Osteocyte (in vitro differentiated cells): ENCODE measurements around the gene GRM7. TPM values are rescaled to one million over a fixed set of nuclear protein-coding genes. Genes with fewer than 3 reads are reported as not detected.

Experiments
- DNase-seq: peaks from one replicate; pipeline ENCODE4 v3.0.0; 2021; ENCODE audit warnings: mixed read lengths; ENCODE audit not compliant: unreplicated experiment; ENCODE audit errors: extremely low spot score
- H3K27ac Mint-ChIP-seq: one replicate; pipeline ENCODE4 v1.8.0; 2021; ENCODE audit warnings: mild to moderate bottlenecking, mixed read lengths; ENCODE audit not compliant: unreplicated experiment
- H3K27me3 Mint-ChIP-seq: one replicate; pipeline ENCODE4 v1.8.0; 2021; ENCODE audit warnings: mixed read lengths; ENCODE audit not compliant: unreplicated experiment
- H3K36me3 Mint-ChIP-seq: one replicate; pipeline ENCODE4 v1.8.0; 2021; ENCODE audit warnings: mixed read lengths; ENCODE audit not compliant: unreplicated experiment
- H3K4me1 Mint-ChIP-seq: one replicate; pipeline ENCODE4 v1.8.0; 2021; ENCODE audit warnings: mixed read lengths; ENCODE audit not compliant: unreplicated experiment
- H3K4me3 Mint-ChIP-seq: one replicate; pipeline ENCODE4 v1.8.0; 2021; ENCODE audit warnings: mild to moderate bottlenecking, moderate library complexity, mixed read lengths; ENCODE audit not compliant: unreplicated experiment
- H3K9me3 Mint-ChIP-seq: one replicate; pipeline ENCODE4 v1.8.0; 2021; ENCODE audit warnings: mixed read lengths; ENCODE audit not compliant: unreplicated experiment
- CTCF ChIP-seq: fragments of 200-600 bp; sonication (generic); IDR thresholded peaks from 2 replicates; pipeline ENCODE4 v1.5.0; 2021; ENCODE audit warnings: antibody characterized with exemption, mild to moderate bottlenecking, moderate library complexity
- total RNA-seq: library from RNA; stranded (reverse); gene quantifications from 2 replicates; pipeline ENCODE4 v1.2.1, GENCODE V29; 2021

GRM7 gene
- total RNA-seq, 1 donor from 2014 or later: not detected

- no peak for TF ChIP-seq CTCF
- DNase-seq: no peak
- Mint-ChIP-seq H3K9me3 (no peaks in the 10 kb centered on the region), H3K4me1 (no peaks in the 10 kb centered on the region), H3K27ac (no peak overlapping the region), H3K36me3 (no peaks in the 10 kb centered on the region), H3K4me3 (no peak overlapping the region), H3K27me3 (no peaks in the 10 kb centered on the region)
Measured at GRCh38 chr3:7739754-7740153, 878.8 kb downstream of the GRM7 start.

- DNase-seq: no peak
- Mint-ChIP-seq H3K4me3 (no peak overlapping the region), H3K27me3 (no peaks in the 10 kb centered on the region), H3K27ac (no peak overlapping the region), H3K4me1 (no peaks in the 10 kb centered on the region), H3K36me3 (no peaks in the 10 kb centered on the region), H3K9me3 (no peaks in the 10 kb centered on the region)
- TF ChIP-seq CTCF: no peak
Measured at GRCh38 chr3:7740458-7740857, 879.5 kb downstream of the GRM7 start.

- no peak for DNase-seq
- H3K27me3 Mint-ChIP-seq: no peaks in the 10 kb centered on the region
- TF ChIP-seq CTCF: no peak
- H3K4me1 Mint-ChIP-seq: no peaks in the 10 kb centered on the region
- H3K27ac Mint-ChIP-seq: no peak overlapping the region
- no peaks in the 10 kb centered on the region for H3K9me3 Mint-ChIP-seq
- H3K4me3 Mint-ChIP-seq: no peak overlapping the region
- no peaks in the 10 kb centered on the region for H3K36me3 Mint-ChIP-seq
Measured at GRCh38 chr3:7744850-7745249, 883.9 kb downstream of the GRM7 start.

GRCh38 chr3:7745711-7746110, 884.8 kb downstream of the GRM7 start:
- Mint-ChIP-seq H3K4me3 (no peak overlapping the region), H3K9me3 (no peaks in the 10 kb centered on the region), H3K27me3 (no peaks in the 10 kb centered on the region), H3K36me3 (no peaks in the 10 kb centered on the region), H3K4me1 (no peaks in the 10 kb centered on the region), H3K27ac (no peak overlapping the region)
- no peak for DNase-seq
- TF ChIP-seq CTCF: no peak

GRCh38 chr3:7749931-7750695, 889.2 kb downstream of the GRM7 start:
- Mint-ChIP-seq H3K27ac (no peak overlapping the region), H3K9me3 (no peaks in the 10 kb centered on the region), H3K4me3 (no peak overlapping the region), H3K27me3 (no peaks in the 10 kb centered on the region), H3K36me3 (no peaks in the 10 kb centered on the region), H3K4me1 (no peaks in the 10 kb centered on the region)
- no peak for DNase-seq
- TF ChIP-seq CTCF: no peak
